GM12878 (cell line): ENCODE results near the gene STK11. TPM values are rescaled to one million over a fixed set of nuclear protein-coding genes. Genes with fewer than 3 reads are reported as not detected.

Experiments
- ATAC-seq: fragments of 200-7000 bp; cut with Tn5 transposase; 3 replicates; pipeline ENCODE4 v1.9.1; 2020; ENCODE audit warnings: mild to moderate bottlenecking, moderate library complexity
- BruUV-seq: library from RNA; stranded (reverse); fragments of 400-500 nt; replicated peaks from 2 replicates; lab custom pipeline; 2021; lab: Mats Ljungman, UMichigan
- CTCF ChIA-PET: fragments of 300-600 bp; sonication (Branson Sonifier 250); formaldehyde crosslinking; extraction: SDS; loops from one replicate; lab custom pipeline; 2021; ENCODE audit warnings: inconsistent platforms; lab: Yijun Ruan, JAX
- POLR2A ChIA-PET: fragments of 350-600 bp; formaldehyde crosslinking; extraction: SDS; loops from one replicate; lab custom pipeline; 2021; ENCODE audit warnings: inconsistent platforms; lab: Charles Lee
- RAD21 ChIA-PET: fragments of 300-600 bp; sonication (Branson Sonifier 250); formaldehyde crosslinking; loops from one replicate; lab custom pipeline; 2023; ENCODE audit warnings: antibody characterized with exemption; ENCODE audit not compliant: unreplicated experiment; lab: Charles Lee
- SMC1A ChIA-PET: fragments of 300-600 bp; sonication (Branson Sonifier 250); formaldehyde crosslinking; loops from one replicate; lab custom pipeline; 2023; ENCODE audit not compliant: unreplicated experiment, uncharacterized antibody; lab: Charles Lee
- DNase-seq: peaks from one replicate; pipeline ENCODE4 v3.0.0-alpha.2; 2011; ENCODE audit warnings: low read depth, low spot score
- FAIRE-seq: peaks from 3 replicates; lab custom pipeline; 2011; peaks lifted over from hg19 to GRCh38; lab: Jason Lieb, UNC
- H2AFZ ChIP-seq: 2 replicates; pipeline ENCODE4 v1.6.0; 2011; ENCODE audit warnings: low read depth, low read length, control low read depth; ENCODE audit not compliant: control insufficient read depth
- H3K27ac ChIP-seq: 2 replicates; pipeline ENCODE4 v1.5.1; 2011; ENCODE audit warnings: control low read depth; ENCODE audit not compliant: control insufficient read depth, insufficient read depth
- H3K27me3 ChIP-seq, 2 experiments: replicated peaks in 1 of 2; 2 replicates each; pipeline versions ENCODE4 v1.6.0 to v1.6.1; 2011; ENCODE audit warnings: low read length in 1 of 2; ENCODE audit not compliant: control insufficient read depth in 2 of 2, insufficient read depth in 2 of 2
- H3K36me3 ChIP-seq, 2 experiments: 2 replicates each; pipeline ENCODE4 v1.5.1; 2011; ENCODE audit warnings: low read length in 1 of 2; ENCODE audit not compliant: control insufficient read depth in 2 of 2, insufficient read depth in 2 of 2
- H3K4me1 ChIP-seq: 2 replicates; pipeline ENCODE4 v1.6.1; 2011; ENCODE audit warnings: mild to moderate bottlenecking, low read length, moderate library complexity, mixed read lengths; ENCODE audit not compliant: control insufficient read depth, insufficient read depth
- H3K4me2 ChIP-seq: 2 replicates; pipeline ENCODE4 v1.6.0; 2011; ENCODE audit warnings: control low read depth; ENCODE audit not compliant: control insufficient read depth, insufficient read depth
- H3K4me3 ChIP-seq: fragments of 200-600 bp; sonication (generic); 2 replicates; pipeline ENCODE4 v1.5.1; 2016
- H3K79me2 ChIP-seq: 2 replicates; pipeline ENCODE4 v1.6.0; 2011; ENCODE audit warnings: low read length; ENCODE audit not compliant: control insufficient read depth, insufficient read depth
- H3K9ac ChIP-seq: 2 replicates; pipeline ENCODE4 v1.8.0; 2011; ENCODE audit warnings: low read length, control low read depth, mixed read lengths; ENCODE audit not compliant: control insufficient read depth, insufficient read depth
- H3K9me3 ChIP-seq: replicated peaks from 3 replicates; pipeline ENCODE4 v1.5.1; 2011; ENCODE audit warnings: mild to moderate bottlenecking, low read length; ENCODE audit not compliant: control insufficient read depth, insufficient read depth
- H4K20me1 ChIP-seq: 2 replicates; pipeline ENCODE4 v1.6.0; 2011; ENCODE audit not compliant: control insufficient read depth, insufficient read depth
- BACH1 ChIP-seq: fragments of 450-650 bp; IDR thresholded peaks from 2 replicates; pipeline ENCODE4 v1.6.1; 2017; ENCODE audit warnings: mild to moderate bottlenecking, borderline replicate concordance
- BCL11A ChIP-seq: IDR thresholded peaks from 2 replicates; pipeline ENCODE4 v1.6.1; 2011; ENCODE audit warnings: low read depth, low read length
- BCLAF1 ChIP-seq: fragments of 450-650 bp; IDR thresholded peaks from 2 replicates; pipeline ENCODE4 v1.6.1; 2017; ENCODE audit warnings: antibody characterized with exemption, mild to moderate bottlenecking, moderate library complexity
- EZH2 ChIP-seq: IDR thresholded peaks from 2 replicates; pipeline ENCODE4 v1.6.1; 2012; ENCODE audit warnings: low read depth, mild to moderate bottlenecking, control low read depth, inconsistent platforms, low read length, borderline replicate concordance; ENCODE audit not compliant: control insufficient read depth
- GABPA ChIP-seq: IDR thresholded peaks from 2 replicates; pipeline ENCODE4 v1.6.1; 2014; ENCODE audit warnings: antibody characterized with exemption, low read depth, mild to moderate bottlenecking, inconsistent platforms
- LARP7 ChIP-seq: fragments of 450-650 bp; IDR thresholded peaks from 2 replicates; pipeline ENCODE4 v1.6.1; 2017; ENCODE audit warnings: mild to moderate bottlenecking
- MTA2 ChIP-seq: fragments of 450-650 bp; IDR thresholded peaks from 2 replicates; pipeline ENCODE4 v1.6.1; 2016; ENCODE audit warnings: low read depth, mild to moderate bottlenecking, moderate library complexity
- NFYA ChIP-seq: IDR thresholded peaks from 2 replicates; pipeline ENCODE4 v1.6.1; 2011; ENCODE audit warnings: low read depth, mild to moderate bottlenecking, low read length, improper control_type of control experiment, borderline replicate concordance
- NR2C1 ChIP-seq: fragments of 450-650 bp; IDR thresholded peaks from 2 replicates; pipeline ENCODE4 v1.6.1; 2017; ENCODE audit warnings: antibody characterized with exemption, mild to moderate bottlenecking, moderate library complexity
- NRF1 ChIP-seq: conservative IDR thresholded peaks from 2 replicates; pipeline ENCODE4 v1.6.1; 2011; ENCODE audit warnings: mild to moderate bottlenecking, low read depth, low read length, improper control_type of control experiment
- PAX8 ChIP-seq: fragments of 450-650 bp; IDR thresholded peaks from 2 replicates; pipeline ENCODE4 v1.6.1; 2017; ENCODE audit warnings: mild to moderate bottlenecking, moderate library complexity
- SMARCA5 ChIP-seq: fragments of 450-650 bp; IDR thresholded peaks from 2 replicates; pipeline ENCODE4 v1.6.1; 2017; ENCODE audit warnings: mild to moderate bottlenecking
- SUZ12 ChIP-seq: fragments of 200-600 bp; sonication (generic); IDR thresholded peaks from one replicate; pipeline ENCODE4 v1.6.1; 2018; ENCODE audit warnings: antibody characterized with exemption, mild to moderate bottlenecking; ENCODE audit not compliant: unreplicated experiment
- TARDBP ChIP-seq: IDR thresholded peaks from 2 replicates; pipeline ENCODE4 v1.6.1; 2016; ENCODE audit warnings: borderline replicate concordance
- TCF3 ChIP-seq: IDR thresholded peaks from 2 replicates; pipeline ENCODE4 v1.6.1; 2012; ENCODE audit warnings: low read depth, mild to moderate bottlenecking, low read length, borderline replicate concordance; ENCODE audit not compliant: insufficient read depth
- ZNF207 ChIP-seq: fragments of 450-650 bp; IDR thresholded peaks from 2 replicates; pipeline ENCODE4 v1.6.1; 2014; ENCODE audit warnings: antibody characterized with exemption, mild to moderate bottlenecking, borderline replicate concordance
- ZNF217 ChIP-seq: fragments of 450-650 bp; IDR thresholded peaks from 2 replicates; pipeline ENCODE4 v1.6.1; 2017; ENCODE audit warnings: antibody characterized with exemption, mild to moderate bottlenecking
- ZNF24 ChIP-seq: fragments of 450-650 bp; IDR thresholded peaks from 2 replicates; pipeline ENCODE4 v1.6.1; 2017; ENCODE audit warnings: antibody characterized with exemption, mild to moderate bottlenecking
- ZNF274 ChIP-seq: IDR thresholded peaks from one replicate; pipeline ENCODE4 v1.8.0; 2011; ENCODE audit not compliant: insufficient read length, insufficient read depth
- ZNF687 ChIP-seq: fragments of 450-650 bp; IDR thresholded peaks from 2 replicates; pipeline ENCODE4 v1.6.1; 2017; ENCODE audit warnings: mild to moderate bottlenecking, moderate library complexity
- WGBS: methylation state at CpG from one replicate; pipeline ENCODE4 v1.1.6; 2016; ENCODE audit warnings: low lambda C conversion rate; ENCODE audit not compliant: insufficient replicate concordance, insufficient coverage; ENCODE audit errors: missing lambda C conversion rate; 5-methylcytosine and 5-hydroxymethylcytosine counted together
- in situ Hi-C: fragments of 300-500 bp; cut with MboI; formaldehyde crosslinking; loops from 9 replicates; pipeline ENCODE4 v1.14.3; 2018; ENCODE audit warnings: mixed read lengths
- intact Hi-C: fragments of 100-400 bp; cut with micrococcal nuclease; formaldehyde crosslinking; loops from one replicate; pipeline ENCODE4 v1.14.2; 2022; ENCODE audit not compliant: unreplicated experiment
- polyA plus RNA-seq, 11 experiments: library from polyadenylated mRNA; depleted of rRNA in 4 of 11; unstranded in 6 of 11; stranded (reverse) in 5 of 11; fragments of >200 nt; fragmentation: Nextera tagmentation in 4 of 11; fragmentation: Illumina TruSeq in 1 of 11; extraction: Ambion mirVana in 4 of 11; extraction: Trizol in 1 of 11; gene quantifications; 1 replicate in 1 of 11; 2 replicates in 10 of 11; pipeline versions ENCODE4 v1.2.1 to v1.2.3, GENCODE V29; 2011 to 2016; ENCODE audit warnings: inconsistent platforms in 2 of 11, missing spikeins in 2 of 11, low read depth in 1 of 11
- total RNA-seq, 4 experiments: library from RNA; depleted of rRNA in 3 of 4; stranded (reverse); fragments of >200 nt in 3 of 4; fragmentation: Illumina TruSeq in 1 of 4; extraction: Trizol in 1 of 4; gene quantifications; 2 replicates each; pipeline versions ENCODE4 v1.2.1 to v1.2.3, GENCODE V29; 2013 to 2021

The STK11 gene
- total and polyA plus RNA-seq, 10 of the 15 experiments (the other 5 are each of a cell fraction or from before 2014, with no cell fraction given), result 0.33 to 71.0 (median 23.8) TPM

- no peak for ATAC-seq
- intact Hi-C loops (loop anchor here (1.0 to 10.0 kb wide), 2 partner anchors 16 to 325 kb away; partner anchors contain the start of gene ARID3A), in situ Hi-C loops (no loop called here)
- BruUV-seq, result TSS peak; percentile 65
- ChIA-PET RAD21 (interaction anchor here (1.0 kb wide), 1 partner anchor 16 kb away, joined by 3 read pairs; no protein-coding TSS in a partner anchor), CTCF (no interaction called here), SMC1A (no interaction called here), POLR2A (interaction anchor here (1.0 to 2.2 kb wide), 2 partner anchors 12 to 16 kb away, joined by 8 read pairs; no protein-coding TSS in a partner anchor)
- Histone ChIP-seq H3K9me3 (no peaks in the 10 kb centered on the region), H3K4me3 (peak overlapping the region; percentile 91), H3K79me2 (peaks cover 52% of the 10 kb centered on the region), H3K4me2 (peak overlapping the region; percentile 30; the same call in 1 of the 2 replicates), H2AFZ (no peak overlapping the region), H4K20me1 (no peaks in the 10 kb centered on the region), H3K4me1 (peaks cover 12% of the 10 kb centered on the region), H3K9ac (peak overlapping the region; percentile 86), H3K27ac (peak overlapping the region; percentile 72), H3K36me3 (peaks cover 10 to 12% of the 10 kb centered on the region in 2 experiments; a peak in 3 of 4 replicates), H3K27me3 (no peaks in the 10 kb centered on the region)
- 2% methylated on average over 24 of the region's 67 CpGs for WGBS
- no peak for DNase-seq
- FAIRE-seq, result no peak
- TF ChIP-seq BCL11A (no peak), NRF1 (no peak), TARDBP (no peak), EZH2 (no peak), BCLAF1 (no peak), NR2C1 (no peak), LARP7 (peak; percentile 79), SUZ12 (no peak), ZNF217 (no peak), BACH1 (0 out of 2 replicates have a peak, but pooled peaks have one; percentile 30), TCF3 (no peak), NFYA (no peak), ZNF274 (no peak), MTA2 (no peak), ZNF687 (0 out of 2 replicates have a peak, but pooled peaks have one; percentile 9), ZNF24 (no peak), SMARCA5 (peak; percentile 23; the same call in 1 of the 2 replicates), ZNF207 (peak; percentile 60; the same call in 1 of the 2 replicates), GABPA (no peak), PAX8 (no peak)
Measured at GRCh38 chr19:1249990-1250436, 44.4 kb downstream of the STK11 start.
